HUES64 (cell line): Measurements from ENCODE around the gene MYO18A.

ENCODE experiments used
- H3K27ac ChIP-seq: 2 replicates; pipeline ENCODE4 v1.7.0; 2013; ENCODE audit warnings: low read depth, low read length, inconsistent platforms
- H3K27me3 ChIP-seq: 2 replicates; pipeline ENCODE4 v1.6.1; 2013; ENCODE audit warnings: mild to moderate bottlenecking, low read length; ENCODE audit not compliant: insufficient read depth
- H3K36me3 ChIP-seq: 2 replicates; pipeline ENCODE4 v1.6.1; 2013; ENCODE audit warnings: mild to moderate bottlenecking, low read length; ENCODE audit not compliant: insufficient read depth
- H3K4me1 ChIP-seq: 2 replicates; pipeline ENCODE4 v1.6.1; 2013; ENCODE audit warnings: mild to moderate bottlenecking, low read length, moderate library complexity; ENCODE audit not compliant: insufficient read depth
- H3K4me3 ChIP-seq: 2 replicates; pipeline ENCODE4 v1.5.1; 2013; ENCODE audit warnings: mild to moderate bottlenecking, low read length, moderate library complexity
- H3K9ac ChIP-seq: 2 replicates; pipeline ENCODE4 v1.6.1; 2013; ENCODE audit warnings: mild to moderate bottlenecking, low read depth, low read length
- H3K9me3 ChIP-seq: 2 replicates; pipeline ENCODE4 v1.6.1; 2013; ENCODE audit warnings: low read depth, low read length; ENCODE audit not compliant: insufficient read depth
- WGBS: fragments of 150-250, 120-280 bp; methylation state at CpG from one replicate; pipeline ENCODE4 v1.1.7; 2013; ENCODE audit warnings: missing lambda C conversion rate; 5-methylcytosine and 5-hydroxymethylcytosine counted together

The MYO18A gene

DNA sequence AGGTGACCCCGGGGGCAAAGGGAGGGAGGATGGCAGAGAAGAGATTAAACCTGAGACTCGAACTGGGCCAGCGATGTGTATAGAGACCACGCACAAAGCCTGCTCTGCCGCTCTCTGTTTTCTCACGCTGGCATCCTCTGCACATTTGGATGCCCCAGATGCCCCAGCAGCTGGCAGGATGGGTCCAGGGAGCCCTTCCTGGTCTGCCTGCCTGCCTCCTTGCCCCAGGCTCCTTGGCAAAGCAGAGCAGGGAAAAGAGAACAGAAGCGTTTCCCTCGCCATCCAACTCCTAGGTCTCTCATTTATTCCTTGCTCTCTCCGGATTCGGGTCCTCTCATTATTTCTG lies 142.5 kb downstream of the MYO18A start:
- H3K4me3 ChIP-seq = no peak overlapping the region
- H3K27ac ChIP-seq = peak overlapping the region; percentile 80
- H3K4me1 ChIP-seq = peaks cover 58% of the 10 kb centered on the region
- no peaks in the 10 kb centered on the region for H3K36me3 ChIP-seq
- no peaks in the 10 kb centered on the region for H3K27me3 ChIP-seq
- peaks cover 8% of the 10 kb centered on the region for H3K9me3 ChIP-seq
- H3K9ac ChIP-seq = peak overlapping the region; percentile 38; the same call in 1 of the 2 replicates
- 83% methylated on average over 10 of the region's 10 CpGs for whole genome bisulfite sequencing

DNA sequence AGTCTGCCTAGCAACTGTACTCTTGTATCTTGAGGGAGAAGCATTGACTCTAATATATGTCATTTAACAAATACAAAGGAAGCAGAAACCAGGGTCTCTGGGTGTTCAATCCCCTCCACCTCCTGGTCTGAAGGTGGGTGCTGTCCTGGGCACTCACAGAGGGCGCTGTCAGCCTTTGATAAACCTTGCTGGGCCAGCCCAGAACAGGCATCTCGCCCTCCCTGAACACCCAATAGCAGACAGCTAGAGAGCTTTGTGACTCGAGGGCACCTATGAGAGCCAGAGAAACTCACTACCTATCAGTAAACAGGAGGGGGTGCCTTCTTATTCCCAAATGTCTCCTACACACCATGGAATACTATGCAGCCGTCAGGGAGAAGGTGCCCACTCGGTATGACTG lies 143.6 kb downstream of the MYO18A start:
- no peak overlapping the region for H3K9ac ChIP-seq
- H3K27ac ChIP-seq = no peak overlapping the region
- H3K27me3 ChIP-seq = no peaks in the 10 kb centered on the region
- peaks cover 8% of the 10 kb centered on the region for H3K9me3 ChIP-seq
- H3K4me3 ChIP-seq = no peak overlapping the region
- no peaks in the 10 kb centered on the region for H3K36me3 ChIP-seq
- WGBS = 81% methylated on average over 5 of the region's 5 CpGs
- H3K4me1 ChIP-seq = peaks cover 60% of the 10 kb centered on the region

DNA sequence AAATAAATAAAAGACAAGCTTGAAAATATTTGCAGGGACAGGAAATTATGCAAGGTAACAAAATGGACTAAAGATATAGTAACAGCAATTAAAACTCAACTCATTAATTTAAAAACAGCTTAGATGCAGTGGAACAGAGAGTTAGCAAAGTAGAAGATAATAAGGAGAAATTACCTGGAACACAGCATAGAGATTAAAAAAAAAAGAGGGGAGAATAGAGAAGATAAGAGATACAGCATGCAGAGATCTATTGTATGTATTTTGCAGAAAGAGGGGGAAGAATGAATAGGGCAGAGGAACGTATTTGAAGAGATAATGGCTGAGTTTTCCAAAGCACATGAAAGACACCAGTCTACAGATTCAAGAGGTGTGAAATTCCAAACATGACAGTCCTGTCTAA lies 145.7 kb downstream of the MYO18A start:
- 78% methylated on average over 1 of the region's 1 CpG for WGBS
- peaks cover 55% of the 10 kb centered on the region for H3K4me1 ChIP-seq

DNA sequence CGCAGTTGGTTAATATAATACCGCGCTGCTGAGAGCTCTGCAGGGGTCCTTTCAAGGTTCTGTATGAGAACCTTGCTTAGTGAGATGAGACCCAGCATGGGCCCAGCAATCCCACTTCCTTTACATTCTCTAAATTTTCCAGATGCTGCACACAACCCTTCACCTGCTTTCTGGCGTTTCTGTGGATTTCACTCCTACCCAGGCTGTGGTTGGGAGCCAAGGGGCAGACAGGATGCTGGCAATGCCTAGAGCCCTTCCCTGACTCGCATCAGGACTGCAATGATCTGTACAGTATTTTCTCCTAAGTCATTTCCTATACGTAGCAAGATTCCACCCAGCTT lies 147.4 kb downstream of the MYO18A start:
- Histone ChIP-seq H3K36me3 (no peaks in the 10 kb centered on the region), H3K27me3 (no peaks in the 10 kb centered on the region), H3K9me3 (peaks cover 8% of the 10 kb centered on the region), H3K4me1 (peaks cover 46% of the 10 kb centered on the region), H3K4me3 (0 out of 2 replicates have a peak overlapping the region, but pooled peaks have one; percentile 14), H3K9ac (0 out of 2 replicates have a peak overlapping the region, but pooled peaks have one; percentile 48), H3K27ac (peak overlapping the region; percentile 91)
- WGBS = 9% methylated on average over 5 of the region's 6 CpGs

More for the DNA sequence above, 145.7 kb downstream of the MYO18A start:
- no peaks in the 10 kb centered on the region for H3K27me3 ChIP-seq
- no peak overlapping the region for H3K27ac ChIP-seq
- H3K9ac ChIP-seq = no peak overlapping the region
- peaks cover 8% of the 10 kb centered on the region for H3K9me3 ChIP-seq
- no peaks in the 10 kb centered on the region for H3K36me3 ChIP-seq
- H3K4me3 ChIP-seq = no peak overlapping the region

- Histone ChIP-seq H3K9me3 (peaks cover 8% of the 10 kb centered on the region), H3K9ac (peak overlapping the region; percentile 48), H3K4me3 (peak overlapping the region; percentile 14; the same call in 1 of the 2 replicates), H3K27ac (peak overlapping the region; percentile 91), H3K4me1 (peaks cover 48% of the 10 kb centered on the region), H3K36me3 (no peaks in the 10 kb centered on the region), H3K27me3 (no peaks in the 10 kb centered on the region)
- 15% methylated on average over 10 of the region's 11 CpGs for WGBS
Measured at GRCh38 chr17:29032013-29032856, 148.0 kb downstream of the MYO18A start.

DNA sequence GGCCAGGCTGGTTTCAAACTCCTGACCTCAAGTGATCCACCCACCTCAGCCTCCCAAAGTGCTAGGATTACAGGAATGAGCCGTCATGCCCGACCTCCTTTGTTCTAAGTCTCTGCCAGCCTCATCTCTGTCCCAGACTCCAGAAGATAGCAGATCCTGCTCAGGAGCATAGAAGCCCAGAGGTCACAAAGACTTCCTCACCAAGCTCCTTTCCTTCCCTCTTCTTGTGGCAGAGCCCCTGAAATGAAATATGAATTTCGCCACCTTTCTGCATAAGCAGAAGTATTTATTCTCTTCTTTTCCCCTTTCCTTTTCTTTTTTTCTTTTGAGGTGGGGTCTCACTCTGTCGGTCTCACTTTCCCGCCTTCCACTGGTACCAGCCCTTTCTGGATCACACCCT lies 148.7 kb downstream of the MYO18A start:
- Histone ChIP-seq H3K36me3 (no peaks in the 10 kb centered on the region), H3K9me3 (peaks cover 8% of the 10 kb centered on the region), H3K9ac (peak overlapping the region; percentile 42; the same call in 1 of the 2 replicates), H3K27me3 (no peaks in the 10 kb centered on the region), H3K4me3 (no peak overlapping the region), H3K27ac (peak overlapping the region; percentile 91), H3K4me1 (peaks cover 44% of the 10 kb centered on the region)
- 59% methylated on average over 5 of the region's 5 CpGs for WGBS

GRCh38 chr17:29024316-29024952 lies 155.8 kb downstream of the MYO18A start:
- no peaks in the 10 kb centered on the region for H3K36me3 ChIP-seq
- 88% methylated on average over 6 of the region's 6 CpGs for WGBS
- peaks cover 37% of the 10 kb centered on the region for H3K4me1 ChIP-seq
- H3K9ac ChIP-seq = no peak overlapping the region
- H3K27ac ChIP-seq = no peak overlapping the region
- H3K9me3 ChIP-seq = no peaks in the 10 kb centered on the region
- 0 out of 2 replicates have a peak, but pooled peaks cover 4% of the 10 kb centered on the region for H3K27me3 ChIP-seq
- no peak overlapping the region for H3K4me3 ChIP-seq

- H3K27ac ChIP-seq = no peak overlapping the region
- H3K27me3 ChIP-seq = 0 out of 2 replicates have a peak, but pooled peaks cover 4% of the 10 kb centered on the region
- peaks cover 44% of the 10 kb centered on the region for H3K4me1 ChIP-seq
- no peaks in the 10 kb centered on the region for H3K9me3 ChIP-seq
- no peak overlapping the region for H3K4me3 ChIP-seq
- WGBS = 94% methylated on average over 7 of the region's 7 CpGs
- no peak overlapping the region for H3K9ac ChIP-seq
- no peaks in the 10 kb centered on the region for H3K36me3 ChIP-seq
Measured at GRCh38 chr17:29022074-29022473, 158.1 kb downstream of the MYO18A start.

DNA sequence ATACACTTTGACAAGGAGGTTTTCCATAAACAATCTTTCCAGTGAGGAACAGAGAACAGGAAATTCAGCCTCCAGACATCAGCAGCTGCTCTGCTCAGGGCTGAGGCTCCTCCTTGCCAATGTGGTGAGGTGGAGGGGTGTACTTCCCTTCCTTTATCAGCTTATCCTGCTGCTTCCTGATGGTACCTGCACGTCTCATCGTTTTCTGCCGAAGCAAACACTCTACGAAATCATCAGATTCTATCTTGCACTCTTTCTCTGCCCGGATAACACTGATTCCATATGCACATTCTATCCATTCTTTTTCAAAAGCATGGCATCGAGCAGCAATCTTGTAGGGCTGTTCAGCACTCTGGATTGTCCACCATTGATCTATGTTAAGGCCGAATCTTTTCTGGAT lies 159.0 kb downstream of the MYO18A start:
- Histone ChIP-seq H3K36me3 (no peaks in the 10 kb centered on the region), H3K9me3 (no peaks in the 10 kb centered on the region), H3K27me3 (0 out of 2 replicates have a peak, but pooled peaks cover 4% of the 10 kb centered on the region), H3K27ac (no peak overlapping the region), H3K9ac (no peak overlapping the region), H3K4me1 (peaks cover 50% of the 10 kb centered on the region), H3K4me3 (no peak overlapping the region)
- WGBS = 92% methylated on average over 7 of the region's 7 CpGs
